GM19468 (cell line): ENCODE measurements around the gene LTA4H.
"Not testable (repeated sequence)": the region's sequence is repeated elsewhere in the genome, so short reads cannot be mapped to it uniquely, and the experiment has no call there.

Experiments used
- ATAC-seq: cut with Tn5 transposase; IDR thresholded peaks from one replicate; pipeline ENCODE4 v1.9.1; 2021; ENCODE audit warnings: mild to moderate bottlenecking, moderate library complexity, moderate number of reproducible peaks; ENCODE audit not compliant: unreplicated experiment; ENCODE audit errors: extremely low read depth

LTA4H gene

DNA sequence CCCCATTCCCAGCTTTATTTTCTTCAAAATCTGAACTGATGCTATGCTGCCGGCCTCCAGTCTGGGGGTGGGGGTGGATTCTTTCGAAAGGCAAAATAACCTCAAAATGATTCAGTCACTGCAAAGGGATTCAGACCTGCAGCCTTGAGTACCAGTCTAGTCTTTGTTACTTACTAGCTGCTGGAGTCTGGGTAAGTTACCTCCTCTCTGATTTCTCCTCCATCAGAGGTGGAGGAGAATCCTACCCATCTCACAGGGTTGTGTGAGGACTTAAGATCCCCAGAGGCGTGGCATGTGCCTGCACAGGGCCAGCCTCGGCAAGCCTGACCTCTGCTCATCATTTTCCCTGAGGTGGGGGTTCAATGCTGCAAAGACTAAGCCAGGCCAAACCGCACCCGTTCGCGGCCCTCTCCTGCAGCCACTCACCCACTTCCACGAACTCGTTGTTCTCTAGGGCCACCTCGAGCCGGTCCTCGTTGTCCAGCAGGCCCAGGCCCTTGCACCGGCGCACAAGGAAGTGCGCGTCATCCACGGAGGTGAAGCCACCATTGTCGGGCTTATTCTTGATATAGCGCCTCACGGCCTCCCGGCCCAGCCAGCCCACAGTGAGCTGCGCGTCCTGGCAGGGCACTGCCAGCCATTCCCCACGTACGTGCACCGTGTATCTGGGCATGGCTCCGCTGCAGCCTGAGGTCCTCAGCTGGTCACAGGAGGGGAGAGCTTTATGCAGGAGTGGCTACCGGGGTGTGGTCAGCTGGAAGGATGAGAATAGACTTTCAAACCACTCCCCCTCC is 40.0 kb downstream of the LTA4H start:
- ATAC-seq = no peak

DNA sequence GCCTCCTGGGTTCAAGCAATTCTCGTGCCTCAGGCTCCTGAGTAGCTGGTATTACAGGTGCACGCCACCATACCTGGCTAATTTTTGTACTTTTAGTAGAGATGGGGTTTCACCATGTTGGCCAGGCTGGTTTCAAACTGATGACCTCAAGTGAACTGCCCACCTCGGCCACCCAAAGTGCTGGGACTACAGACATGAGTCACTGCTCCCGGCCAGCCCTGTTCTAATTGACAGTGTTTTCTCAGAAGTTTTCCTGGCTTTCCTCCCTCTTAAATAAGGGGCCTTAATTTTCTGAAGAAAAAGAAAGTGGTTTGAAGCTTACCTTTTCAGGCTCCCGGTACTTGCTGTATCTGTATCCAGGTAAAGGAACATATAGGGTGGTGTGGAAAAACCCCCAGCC is 40.9 kb downstream of the LTA4H start:
- ATAC-seq = no peak

- ATAC-seq = no peak
Measured at GRCh38 chr12:95993907-95994306, 41.5 kb downstream of the LTA4H start.

- ATAC-seq = no peak
Measured at GRCh38 chr12:95990136-95990535, 45.3 kb downstream of the LTA4H start.

DNA sequence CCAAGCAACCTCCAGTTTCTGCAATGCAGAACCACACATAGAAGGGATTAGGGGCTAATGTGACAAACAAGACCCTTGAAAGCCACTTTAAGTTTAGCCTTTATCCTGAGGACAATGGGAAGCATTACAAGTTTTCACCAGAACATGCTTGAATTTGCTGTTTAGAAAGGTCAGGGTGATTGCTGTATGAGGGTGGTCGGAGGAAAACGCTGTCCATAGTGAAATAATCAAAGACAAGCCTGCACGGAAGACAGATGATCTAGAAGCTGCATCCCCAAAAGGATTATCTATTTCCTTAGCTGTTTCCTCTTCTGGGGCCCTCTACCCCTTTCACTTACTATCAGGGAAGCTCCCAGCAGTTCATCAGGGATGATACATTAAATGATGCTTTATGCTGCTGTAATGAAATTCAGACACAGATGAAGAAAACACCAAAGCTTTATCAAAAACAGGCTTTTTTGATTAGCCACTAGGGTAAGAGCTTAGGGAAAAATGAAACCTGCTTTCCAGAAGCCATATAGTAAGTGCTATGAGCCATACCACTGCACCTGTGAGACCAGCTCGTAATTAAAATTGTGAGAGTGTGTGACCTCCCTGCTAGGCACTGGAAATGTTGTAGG is 45.8 kb downstream of the LTA4H start:
- no peak for ATAC-seq

- ATAC-seq = no peak
Measured at GRCh38 chr12:95988506-95989275, 46.7 kb downstream of the LTA4H start.

DNA sequence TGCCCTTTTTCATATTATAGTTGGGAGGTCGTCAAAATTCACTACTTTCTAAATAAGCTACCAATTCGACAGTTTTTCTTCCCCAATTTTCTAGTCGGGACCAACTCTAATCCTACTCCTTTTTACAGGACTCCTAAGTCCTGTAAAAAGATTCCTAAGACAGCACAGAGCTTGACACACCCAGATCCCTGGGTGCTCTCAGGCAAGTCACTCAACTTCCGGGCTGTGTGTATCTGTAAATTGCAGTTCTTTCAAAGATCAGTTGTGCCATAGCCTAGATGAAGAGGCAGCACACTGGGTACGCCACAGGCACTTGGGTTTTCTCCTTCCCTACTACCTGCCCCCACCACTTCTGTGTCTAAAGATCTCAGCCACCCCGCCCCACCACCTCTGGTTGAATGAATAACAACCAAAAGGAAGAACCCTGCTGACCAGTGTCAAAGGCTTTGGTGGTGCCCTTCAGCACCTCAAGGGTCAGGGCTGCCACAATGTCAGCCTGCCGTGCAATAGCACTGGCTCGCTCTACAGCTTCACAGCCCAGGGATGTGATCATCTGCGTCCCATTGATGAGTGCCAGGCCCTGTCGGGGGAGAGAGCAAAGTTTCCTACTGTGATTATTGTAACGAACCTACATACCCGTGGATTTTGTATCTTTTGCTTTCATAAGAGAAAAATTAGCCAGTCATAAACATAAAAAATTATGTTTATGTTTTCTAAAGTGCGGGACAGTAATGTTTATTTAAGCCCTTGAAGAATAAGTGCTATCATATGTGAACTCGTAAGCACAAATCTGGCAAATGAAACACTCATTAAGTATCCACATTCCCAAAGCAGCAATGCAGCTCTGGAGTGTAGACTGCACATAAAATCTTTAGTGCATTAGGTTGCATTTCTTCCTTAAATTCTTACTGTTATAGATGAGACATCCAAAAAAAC is 48.5 kb downstream of the LTA4H start:
- ATAC-seq = no peak

- no peak for ATAC-seq
Measured at GRCh38 chr12:95984682-95985081, 50.7 kb downstream of the LTA4H start.

DNA sequence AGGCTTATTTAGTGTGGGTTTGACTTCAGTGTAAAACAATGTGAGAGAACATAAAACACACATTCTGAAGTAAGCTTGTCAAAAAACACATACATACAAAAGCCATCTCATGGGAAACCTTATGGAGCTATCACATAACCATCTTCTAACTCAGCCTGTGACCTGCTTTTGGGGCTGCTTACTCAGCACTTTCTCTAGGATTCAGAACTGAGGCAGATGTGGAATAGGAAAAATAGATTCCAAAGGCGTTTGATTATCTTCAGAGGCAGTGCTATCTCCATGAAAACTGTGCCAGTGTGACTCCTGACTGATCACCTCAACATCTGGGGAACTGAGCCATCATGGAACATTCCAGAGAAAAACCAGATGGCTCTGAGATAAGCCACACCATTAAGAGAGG is 52.8 kb downstream of the LTA4H start:
- no peak for ATAC-seq

GRCh38 chr12:95980437-95980836 is 55.0 kb downstream of the LTA4H start:
- no peak for ATAC-seq

GRCh38 chr12:95978774-95979173 is 56.6 kb downstream of the LTA4H start:
- ATAC-seq = no peak

DNA sequence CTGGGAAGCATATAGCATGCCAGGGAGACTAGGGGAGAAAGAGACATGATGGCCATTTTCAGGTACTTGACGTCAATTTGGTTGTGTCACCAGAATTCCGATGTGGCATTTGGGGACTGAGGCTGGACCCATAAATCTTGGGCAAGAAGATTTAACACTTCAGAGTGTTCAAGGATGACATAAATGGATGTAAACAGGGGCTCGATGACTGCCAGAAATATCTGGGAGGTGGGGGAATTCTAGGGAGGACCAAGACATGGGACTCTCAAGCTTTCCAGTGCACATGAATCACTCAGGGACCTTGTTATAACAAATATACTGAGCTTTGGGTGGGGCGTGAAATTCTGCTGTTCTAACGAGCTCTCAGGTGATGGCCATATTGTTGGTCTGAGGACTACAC is 57.0 kb downstream of the LTA4H start:
- ATAC-seq = no peak

DNA sequence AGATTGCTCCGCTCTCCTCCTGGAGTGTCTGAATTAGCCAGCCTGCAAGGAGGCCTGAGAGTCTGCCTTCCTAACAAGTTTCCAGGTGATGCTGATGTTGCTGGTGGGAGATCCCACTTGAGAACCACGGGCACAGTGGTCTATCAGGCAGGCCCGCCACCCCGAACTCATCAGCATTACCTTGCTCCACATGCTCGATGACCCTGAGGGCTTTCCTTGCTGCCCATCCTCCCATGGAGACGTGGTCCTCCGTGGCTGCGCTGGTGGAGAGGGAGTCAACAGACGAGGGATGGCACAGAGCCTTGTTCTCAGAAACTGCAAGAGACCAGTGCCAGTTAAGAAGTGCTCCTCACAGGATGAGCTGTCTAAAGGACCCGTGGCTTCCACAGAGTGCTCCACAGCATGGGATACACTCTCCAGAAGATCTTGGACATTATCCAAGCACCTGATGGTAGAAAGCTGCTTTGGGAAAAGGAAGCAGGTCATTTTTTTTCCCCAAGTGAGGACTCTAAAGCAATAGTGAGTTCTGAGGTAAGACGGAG is 57.6 kb downstream of the LTA4H start:
- ATAC-seq = no peak

DNA sequence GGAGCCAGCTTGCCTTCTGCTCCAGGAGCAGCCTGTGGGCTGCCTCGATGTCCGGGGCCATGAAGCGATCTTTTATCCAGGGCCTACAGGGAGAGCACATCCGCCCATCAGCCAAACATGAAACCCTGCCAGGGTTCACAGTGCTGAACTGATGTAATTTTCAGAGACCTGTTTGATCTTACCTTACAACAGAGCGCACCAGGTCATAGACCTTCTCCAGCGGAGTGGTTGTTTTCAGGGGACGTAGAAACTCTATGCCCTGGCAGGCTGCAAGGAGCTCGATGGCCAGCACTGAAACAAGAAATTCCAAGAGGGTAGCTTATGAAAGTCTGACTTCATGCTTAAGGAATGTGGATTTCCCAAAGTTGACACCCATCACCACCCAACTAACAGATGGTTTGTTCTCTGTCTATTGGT is 59.0 kb downstream of the LTA4H start:
- no peak for ATAC-seq

DNA sequence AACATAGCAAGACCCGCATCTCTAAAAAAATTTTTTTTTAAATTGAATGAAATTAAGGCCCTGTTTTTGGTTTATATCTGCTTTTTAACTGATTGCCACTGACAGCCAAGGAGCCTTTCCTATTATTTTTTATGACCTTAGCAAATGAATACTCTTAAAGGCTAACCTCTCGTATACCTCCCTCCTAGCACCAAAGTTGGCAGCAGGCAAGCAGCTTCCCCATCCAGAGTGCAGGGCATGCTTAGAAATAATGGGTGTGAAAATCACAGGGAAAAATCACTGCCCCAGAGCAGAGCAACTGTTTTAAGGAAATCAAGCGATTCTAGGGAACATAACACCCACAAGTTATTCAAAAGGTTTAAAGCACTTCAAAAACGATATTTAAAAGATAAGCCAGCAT is 59.9 kb downstream of the LTA4H start:
- no peak for ATAC-seq

- ATAC-seq = no peak
Measured at GRCh38 chr12:95974358-95974757, 61.0 kb downstream of the LTA4H start.

DNA sequence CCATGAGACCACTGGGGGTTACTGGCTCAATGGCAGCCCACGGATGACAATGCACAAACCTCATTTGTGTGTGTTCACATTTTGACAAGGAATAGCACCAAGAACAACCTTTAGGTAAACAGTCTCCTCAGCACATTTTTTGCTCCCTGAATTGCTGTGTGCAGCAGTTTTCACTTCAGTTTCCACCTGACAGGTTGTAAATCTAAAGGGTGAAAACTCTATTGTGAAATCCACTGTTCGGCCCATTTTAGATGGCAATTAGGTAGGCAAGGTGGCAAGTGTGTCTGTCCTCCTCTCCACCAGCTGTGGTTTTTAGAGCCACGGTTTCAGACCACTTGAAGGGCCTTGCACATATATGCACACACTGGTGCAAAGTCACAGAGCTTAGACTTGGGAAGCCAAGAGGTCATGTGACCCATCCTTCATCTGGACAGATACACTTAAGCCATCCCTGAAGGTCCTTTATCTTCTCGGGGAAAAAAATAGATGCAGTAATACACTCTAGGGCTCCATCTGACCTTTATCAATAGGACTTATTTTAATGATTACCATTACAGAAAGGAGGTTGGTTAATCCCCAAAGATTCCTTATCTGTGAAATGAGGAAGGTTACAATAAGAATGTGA is 62.4 kb downstream of the LTA4H start:
- ATAC-seq = no peak

- ATAC-seq = no peak
Measured at GRCh38 chr12:95970905-95971304, 64.5 kb downstream of the LTA4H start.

DNA sequence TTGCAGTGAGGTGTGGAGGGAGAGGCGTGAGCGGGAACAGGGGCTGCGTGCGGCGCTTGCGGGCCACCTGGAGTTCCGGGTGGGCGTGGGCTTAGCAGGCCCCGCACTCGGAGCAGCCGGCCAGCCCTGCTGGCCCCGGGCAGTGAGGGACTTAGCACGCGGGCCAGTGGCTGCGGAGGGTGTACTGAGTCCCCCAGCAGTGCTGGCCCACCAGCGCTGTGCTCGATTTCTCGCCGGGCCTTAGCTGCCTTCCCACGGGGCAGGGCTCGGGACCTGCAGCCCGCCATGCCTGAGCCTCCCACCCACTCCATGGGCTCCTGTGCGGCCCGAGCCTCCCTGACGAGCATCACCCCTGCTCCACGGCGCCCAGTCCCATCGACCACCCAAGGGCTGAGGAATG is 66.3 kb downstream of the LTA4H start:
- ATAC-seq = not testable (repeated sequence)
